Keratinocyte (primary cell): ENCODE data around the gene CREB3L2.

Experiments
- EZH2 ChIP-seq: IDR thresholded peaks from one replicate; pipeline ENCODE4 v1.6.1; 2012; ENCODE audit warnings: inconsistent platforms, mild to moderate bottlenecking, low read length, moderate library complexity
- TF ChIP-seq, protein P1 (sequence below), 3 experiments: IDR thresholded peaks in 1 of 3; conservative IDR thresholded peaks in 1 of 3; optimal IDR thresholded peaks in 1 of 3; 2 replicates in 2 of 3; 3 replicates in 1 of 3; pipeline versions ENCODE3 to v1.5.1; 2011; ENCODE audit warnings: low read length in 3 of 3, mild to moderate bottlenecking in 3 of 3, moderate library complexity in 2 of 3, control low read depth in 1 of 3, inconsistent platforms in 1 of 3; ENCODE audit not compliant: insufficient read depth in 2 of 3; ENCODE audit errors: extremely low read depth in 1 of 3

DNA sequence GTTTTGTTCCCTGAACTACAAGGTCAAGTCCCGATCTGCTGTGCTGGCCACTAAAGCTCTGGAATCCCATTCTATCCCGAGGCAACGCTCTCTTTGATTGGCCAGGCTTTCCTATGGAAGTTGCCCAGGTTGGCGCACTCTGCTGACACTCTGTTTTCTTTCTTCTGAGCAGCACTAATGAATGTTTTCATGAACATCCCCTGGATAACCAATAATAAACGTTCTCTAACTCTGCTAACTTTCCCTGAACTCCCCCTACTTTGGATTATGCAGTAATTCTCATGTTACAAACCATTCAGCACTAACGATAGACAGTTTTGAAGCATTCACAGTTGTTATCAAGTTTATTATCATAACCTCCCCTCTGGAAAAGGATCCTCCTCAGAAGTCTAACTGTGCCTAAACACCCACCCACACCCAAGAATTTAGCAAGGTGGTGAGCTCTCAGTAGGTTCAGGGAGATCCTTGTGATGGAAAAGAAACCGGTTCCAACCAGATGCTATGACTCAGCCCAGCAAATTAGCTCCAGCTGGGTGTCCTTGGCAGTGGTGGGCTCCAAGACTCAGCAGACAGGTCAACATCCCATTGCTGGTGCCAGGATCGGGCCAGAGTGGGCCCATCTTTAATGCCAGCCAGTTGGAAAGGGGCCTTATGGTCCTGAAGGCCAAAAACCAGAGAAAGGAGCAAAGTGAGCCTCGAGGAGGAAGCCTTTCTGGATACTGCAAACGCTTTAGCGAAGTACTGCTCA is 68.4 kb downstream of the CREB3L2 start:
- TF ChIP-seq EZH2: no peak
- TF ChIP-seq, protein P1, sequence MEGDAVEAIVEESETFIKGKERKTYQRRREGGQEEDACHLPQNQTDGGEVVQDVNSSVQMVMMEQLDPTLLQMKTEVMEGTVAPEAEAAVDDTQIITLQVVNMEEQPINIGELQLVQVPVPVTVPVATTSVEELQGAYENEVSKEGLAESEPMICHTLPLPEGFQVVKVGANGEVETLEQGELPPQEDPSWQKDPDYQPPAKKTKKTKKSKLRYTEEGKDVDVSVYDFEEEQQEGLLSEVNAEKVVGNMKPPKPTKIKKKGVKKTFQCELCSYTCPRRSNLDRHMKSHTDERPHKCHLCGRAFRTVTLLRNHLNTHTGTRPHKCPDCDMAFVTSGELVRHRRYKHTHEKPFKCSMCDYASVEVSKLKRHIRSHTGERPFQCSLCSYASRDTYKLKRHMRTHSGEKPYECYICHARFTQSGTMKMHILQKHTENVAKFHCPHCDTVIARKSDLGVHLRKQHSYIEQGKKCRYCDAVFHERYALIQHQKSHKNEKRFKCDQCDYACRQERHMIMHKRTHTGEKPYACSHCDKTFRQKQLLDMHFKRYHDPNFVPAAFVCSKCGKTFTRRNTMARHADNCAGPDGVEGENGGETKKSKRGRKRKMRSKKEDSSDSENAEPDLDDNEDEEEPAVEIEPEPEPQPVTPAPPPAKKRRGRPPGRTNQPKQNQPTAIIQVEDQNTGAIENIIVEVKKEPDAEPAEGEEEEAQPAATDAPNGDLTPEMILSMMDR (optimal IDR thresholded peaks at IDR 0.05 in 1 of 3, IDR thresholded peaks at IDR 0.05 in 1 of 3, conservative IDR thresholded peaks at IDR 0.05 in 1 of 3; ENCODE audit: extremely low read depth in 1 of 3, insufficient read depth in 2 of 3, low read length in 3 of 3): no peak
